ENCODE measurements around the gene TLE7.

The TLE7 gene

DNA sequence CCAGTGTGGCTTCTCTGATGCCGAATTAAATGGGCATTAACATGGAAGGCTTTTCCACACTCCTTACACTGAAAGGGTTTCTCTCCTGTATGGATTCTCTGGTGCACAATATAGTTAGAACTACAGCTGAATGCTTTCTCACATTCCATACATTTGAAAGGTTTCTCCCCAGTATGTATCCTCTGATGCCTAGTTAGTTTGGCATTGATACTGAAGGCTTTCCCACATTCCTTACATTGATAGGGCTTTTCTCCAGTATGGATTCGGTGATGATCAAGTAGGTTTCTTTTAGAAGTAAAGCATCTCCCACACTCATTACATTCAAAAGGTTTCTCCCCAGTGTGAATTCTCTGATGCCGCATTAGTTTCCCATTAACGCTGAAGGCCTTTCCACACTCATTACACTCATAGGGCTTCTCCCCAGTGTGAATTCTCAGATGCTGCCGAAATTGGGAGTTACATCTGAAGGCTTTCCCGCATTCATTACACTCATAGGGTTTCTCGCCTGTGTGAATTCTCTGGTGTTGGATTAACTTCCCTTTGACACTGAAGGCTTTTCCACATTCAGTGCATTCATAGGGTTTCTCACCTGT lies 6.5 kb upstream of the TLE7 start:
- no peak for DNase-seq (ENCODE audit: low spot score)

- no peak for DNase-seq (ENCODE audit: low spot score)
These were observed 1.9 kb upstream of the TLE7 start for GRCh38 chr16:71443714-71444113.

- DNase-seq (ENCODE audit: low spot score): no peak
These were observed 355 bp downstream of the TLE7 start for GRCh38 chr16:71441348-71442050.

DNA sequence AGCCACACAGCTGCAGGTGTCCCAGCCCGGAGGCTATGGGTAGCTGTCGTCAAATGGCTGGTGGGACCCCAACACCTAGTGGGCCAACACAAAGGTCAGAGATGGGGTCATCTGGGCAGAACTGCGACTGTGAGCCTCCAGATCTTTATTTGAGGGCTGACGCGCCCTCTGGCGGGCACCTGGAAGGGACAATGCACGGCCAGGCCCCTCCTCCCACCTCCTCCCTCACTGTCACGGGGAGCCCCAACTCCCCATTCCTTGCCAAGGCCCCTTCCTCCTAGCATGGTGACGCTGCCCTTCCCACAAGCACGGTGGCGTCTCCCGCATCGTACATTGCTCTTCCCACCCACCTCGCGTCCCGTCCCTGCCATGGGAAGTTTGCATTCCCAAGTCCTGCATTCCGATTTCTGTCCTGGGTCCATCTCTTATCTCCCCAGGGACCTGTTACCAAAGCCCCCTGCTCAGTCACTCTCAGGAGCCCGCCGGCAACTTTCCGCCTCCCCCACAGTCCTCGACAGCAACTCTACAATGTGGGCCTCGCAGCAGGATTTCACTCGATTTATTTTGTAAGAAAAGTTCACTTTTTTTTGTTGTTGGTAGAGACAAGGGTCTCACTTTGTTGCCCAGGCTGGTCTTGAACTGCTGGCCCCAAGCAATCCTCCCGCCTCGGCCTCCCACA lies 1.0 kb downstream of the TLE7 start:
- no peak for DNase-seq (ENCODE audit: low spot score)

GRCh38 chr16:71439523-71439922 lies 2.3 kb downstream of the TLE7 start:
- DNase-seq (ENCODE audit: low spot score): no peak

- DNase-seq (ENCODE audit: low spot score): no peak
These were observed 5.4 kb downstream of the TLE7 start for GRCh38 chr16:71436473-71436872.

DNA sequence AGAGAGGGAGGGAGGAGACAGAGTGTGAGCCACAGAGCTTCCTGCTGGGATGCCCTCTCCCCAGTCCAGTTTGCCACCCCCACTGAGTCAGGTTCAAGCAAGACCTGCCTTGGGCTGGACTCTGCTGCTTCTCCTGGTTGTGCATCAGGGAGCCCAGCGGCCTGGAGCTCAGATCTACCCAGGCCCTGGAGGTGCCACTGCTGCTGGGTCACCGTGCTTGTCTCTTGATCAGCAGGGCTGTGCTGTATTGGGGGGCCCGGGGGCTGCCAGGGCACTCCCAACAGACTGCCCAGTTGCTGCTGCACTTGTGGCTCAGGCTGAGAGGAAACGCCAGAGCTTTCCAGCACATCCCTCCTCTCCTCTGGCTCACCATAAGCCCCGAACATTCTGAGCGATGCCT lies 8.9 kb downstream of the TLE7 start:
- no peak for DNase-seq (ENCODE audit: low spot score)

GRCh38 chr16:71431991-71432390 lies 9.9 kb downstream of the TLE7 start:
- no peak for DNase-seq (ENCODE audit: low spot score)

DNA sequence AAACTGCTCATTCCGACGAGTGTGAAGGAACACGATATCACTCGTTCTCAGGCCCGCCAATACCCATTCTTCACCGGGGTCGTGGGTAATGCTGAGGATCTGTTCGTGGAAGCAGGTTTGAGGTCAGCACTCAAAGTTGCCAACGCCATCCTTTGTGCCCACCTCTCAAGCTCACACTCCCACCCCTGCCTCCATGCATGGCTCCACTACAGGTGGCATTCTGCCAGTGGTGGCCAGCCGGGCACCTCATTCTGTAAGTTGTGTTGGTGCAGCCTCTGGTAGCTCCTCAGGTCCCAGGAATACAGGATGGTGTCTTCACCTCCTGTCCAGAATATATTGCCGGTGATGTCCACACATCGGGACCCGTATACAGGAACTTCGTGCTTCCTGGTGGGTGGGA lies 10.7 kb downstream of the TLE7 start:
- no peak for DNase-seq (ENCODE audit: low spot score)

DNA sequence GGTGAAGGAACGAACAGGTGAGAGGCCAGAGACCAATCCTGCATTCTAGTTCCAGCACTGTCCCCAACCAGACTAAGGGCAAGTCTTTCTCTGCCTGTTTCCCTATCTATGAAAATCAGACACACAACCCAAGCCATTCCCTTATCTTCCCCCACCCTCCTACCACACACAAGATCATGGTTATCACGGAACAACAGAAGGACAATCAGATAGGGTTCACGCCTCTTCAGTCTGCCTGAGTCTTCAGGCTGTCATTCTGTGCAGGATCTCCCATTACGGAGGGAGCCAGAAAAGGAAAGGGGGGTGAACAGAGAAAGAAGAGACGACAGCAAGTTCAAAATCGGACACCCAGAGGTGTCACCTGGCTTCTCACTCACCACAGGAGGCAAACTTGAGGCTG lies 11.1 kb downstream of the TLE7 start:
- DNase-seq (ENCODE audit: low spot score): no peak

DNA sequence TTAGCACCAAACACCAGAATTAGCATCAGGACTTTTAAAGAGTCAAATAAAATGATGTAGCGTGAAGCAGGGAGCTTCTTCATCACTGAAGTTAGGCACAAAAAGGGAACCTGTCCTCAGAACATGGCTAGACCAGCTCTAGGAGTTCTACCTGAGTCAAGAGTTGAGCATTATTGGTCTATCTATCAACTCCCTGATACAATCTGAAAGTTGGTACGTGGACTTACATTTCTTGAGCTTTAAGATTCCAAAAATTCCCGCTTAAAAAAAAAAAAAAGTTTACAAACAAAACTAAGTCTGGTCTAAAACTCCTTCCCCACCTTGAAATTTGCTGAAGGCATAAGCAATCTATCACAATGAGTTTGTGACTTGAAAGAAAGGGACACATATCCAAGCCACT lies 12.3 kb downstream of the TLE7 start:
- DNase-seq (ENCODE audit: low spot score): no peak

DNA sequence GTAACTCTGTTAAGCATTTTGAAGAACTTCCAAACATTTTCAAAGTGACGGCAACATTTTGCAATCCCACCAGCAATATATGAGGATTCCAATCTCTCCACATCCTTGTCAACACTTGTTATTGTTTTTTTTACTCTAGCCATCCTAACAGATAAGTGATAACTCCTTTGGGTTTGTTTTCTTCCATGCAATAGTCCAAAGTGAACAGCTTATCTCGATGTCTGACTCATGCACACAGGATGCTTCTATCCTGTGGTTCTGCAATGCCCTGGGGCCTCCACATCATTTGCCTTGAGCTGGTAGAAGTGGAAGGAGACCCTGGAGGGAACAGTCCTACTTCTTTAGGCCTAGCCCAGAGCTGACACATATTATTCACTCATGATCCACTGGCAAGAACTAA lies 13.0 kb downstream of the TLE7 start:
- DNase-seq (ENCODE audit: low spot score): no peak

DNA sequence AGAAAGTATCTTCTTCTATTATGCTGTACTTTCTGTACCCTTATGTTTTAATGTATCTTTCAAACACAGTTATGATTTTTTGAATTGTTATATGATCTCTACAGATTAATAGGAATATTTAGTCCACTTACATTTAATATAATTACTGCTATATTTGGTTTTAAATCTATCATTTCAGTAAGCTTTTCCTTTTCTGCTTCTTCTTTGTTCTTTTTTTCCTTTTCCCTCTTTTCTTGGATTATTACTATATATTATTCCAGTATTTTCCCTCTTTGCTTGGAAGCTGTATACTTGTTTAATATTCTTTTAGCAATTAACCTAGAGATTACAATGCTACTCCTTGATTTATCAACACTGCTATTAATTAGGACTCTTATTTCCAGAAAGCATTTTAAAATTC lies 13.5 kb downstream of the TLE7 start:
- DNase-seq (ENCODE audit: low spot score): no peak

GRCh38 chr16:71426880-71427615 lies 14.8 kb downstream of the TLE7 start:
- DNase-seq (ENCODE audit: low spot score): no peak

GRCh38 chr16:71426069-71426879 lies 15.6 kb downstream of the TLE7 start:
- DNase-seq (ENCODE audit: low spot score): peak; percentile 15

GRCh38 chr16:71425746-71426068 lies 16.1 kb downstream of the TLE7 start:
- no peak for DNase-seq (ENCODE audit: low spot score)

GRCh38 chr16:71424626-71425025 lies 17.2 kb downstream of the TLE7 start:
- no peak for DNase-seq (ENCODE audit: low spot score)

DNA sequence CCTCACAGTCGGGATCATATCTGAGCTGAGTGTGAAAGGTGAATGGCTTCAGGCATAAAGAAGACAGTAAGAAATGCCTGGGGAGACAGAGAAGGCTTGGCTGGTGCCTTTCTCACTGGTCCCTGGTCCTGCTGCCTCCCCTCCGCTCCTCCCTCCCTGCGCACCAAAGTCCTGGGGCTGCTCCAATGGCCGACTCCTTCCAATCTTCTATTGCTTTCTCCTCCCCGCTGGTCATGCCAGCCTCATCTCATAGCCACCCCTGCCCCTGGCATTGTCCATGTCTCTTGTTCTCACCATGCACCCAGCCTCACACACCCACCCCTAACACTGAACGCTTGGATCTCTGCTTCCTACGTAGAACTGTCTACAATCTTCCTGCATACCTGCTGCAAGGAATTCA lies 18.0 kb downstream of the TLE7 start:
- no peak for DNase-seq (ENCODE audit: low spot score)

GRCh38 chr16:71423016-71423415 lies 18.8 kb downstream of the TLE7 start:
- DNase-seq (ENCODE audit: low spot score): no peak

- no peak for DNase-seq (ENCODE audit: low spot score)
These were observed 19.9 kb downstream of the TLE7 start for GRCh38 chr16:71421911-71422310.

GRCh38 chr16:71414038-71414437 lies 27.8 kb downstream of the TLE7 start:
- no peak for DNase-seq (ENCODE audit: low spot score)

DNA sequence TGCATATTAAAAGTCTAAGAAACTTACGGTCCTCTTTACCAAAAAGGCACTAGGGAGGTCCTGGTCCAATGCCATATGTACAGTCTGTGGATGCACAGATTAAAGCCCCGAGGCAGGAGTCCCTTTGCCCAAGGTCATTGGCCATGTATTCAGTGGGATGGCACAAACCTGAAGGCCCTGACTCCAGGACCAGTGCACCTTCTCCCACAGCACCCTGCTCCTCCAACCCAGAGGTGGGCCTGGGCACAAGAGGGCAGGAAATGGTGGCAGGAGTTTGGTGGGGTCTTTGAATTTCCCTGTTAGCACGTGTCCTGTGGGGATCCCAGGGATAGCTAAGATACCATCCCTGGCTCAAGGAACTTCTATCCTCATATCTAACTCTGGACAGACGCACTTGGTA lies 28.5 kb downstream of the TLE7 start:
- no peak for DNase-seq (ENCODE audit: low spot score)

Measured in COLO829 (cell line).